Kidney epithelial cell (primary cell): ENCODE results near the gene WDR90. TPM values are rescaled to one million over a fixed set of nuclear protein-coding genes. Genes with fewer than 3 reads are reported as not detected.

Experiments
- DNase-seq: peaks from one replicate; pipeline ENCODE4 v3.0.0-alpha.2; 2010; ENCODE audit warnings: low read depth
- H3K27me3 ChIP-seq: 2 replicates; pipeline ENCODE4 v1.6.0; 2011; ENCODE audit warnings: low read length; ENCODE audit not compliant: control insufficient read depth, insufficient read depth
- H3K36me3 ChIP-seq: 2 replicates; pipeline ENCODE4 v1.5.1; 2011; ENCODE audit warnings: low read length; ENCODE audit not compliant: control insufficient read depth, insufficient read depth
- H3K4me3 ChIP-seq: 2 replicates; pipeline ENCODE4 v1.5.1; 2011; ENCODE audit warnings: low read depth, mild to moderate bottlenecking, control low read depth, low read length
- total RNA-seq: library from RNA; depleted of rRNA; stranded (reverse); fragments of >200 nt; gene quantifications from 2 replicates; pipeline ENCODE4 v1.2.3, GENCODE V29; 2015
- TF ChIP-seq, protein P1 (sequence below): IDR thresholded peaks from 2 replicates; pipeline ENCODE4 v1.5.1; 2011; ENCODE audit warnings: mild to moderate bottlenecking, moderate library complexity, low read length, control low read depth, inconsistent platforms; ENCODE audit not compliant: insufficient read depth, poor library complexity, severe bottlenecking

WDR90 gene
- total RNA-seq, 1 donor from 2014 or later: 17.0 TPM

DNA sequence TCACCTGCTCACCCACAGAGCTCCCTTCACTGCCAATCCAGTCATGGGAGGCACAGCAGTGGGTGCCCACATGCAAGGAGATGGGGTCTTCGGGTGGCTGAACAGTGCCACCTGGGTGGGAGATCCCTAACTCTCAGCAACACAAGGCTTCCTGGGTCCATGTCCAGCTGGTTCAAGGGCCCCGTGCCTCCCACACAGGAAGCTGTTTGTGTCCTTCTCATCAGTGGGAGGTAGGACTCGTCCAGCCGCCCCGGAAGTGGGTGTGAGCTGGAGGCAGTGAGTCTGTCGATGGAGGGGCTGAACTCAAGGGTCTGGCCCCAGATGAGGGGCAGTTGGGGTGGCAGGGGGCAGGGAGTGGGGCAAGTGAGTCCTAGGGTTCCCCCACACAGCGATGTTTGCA lies 54.9 kb downstream of the WDR90 start:
- Histone ChIP-seq H3K4me3 (no peak overlapping the region), H3K36me3 (no peaks in the 10 kb centered on the region), H3K27me3 (peaks cover 95% of the 10 kb centered on the region)
- TF ChIP-seq, protein P1, sequence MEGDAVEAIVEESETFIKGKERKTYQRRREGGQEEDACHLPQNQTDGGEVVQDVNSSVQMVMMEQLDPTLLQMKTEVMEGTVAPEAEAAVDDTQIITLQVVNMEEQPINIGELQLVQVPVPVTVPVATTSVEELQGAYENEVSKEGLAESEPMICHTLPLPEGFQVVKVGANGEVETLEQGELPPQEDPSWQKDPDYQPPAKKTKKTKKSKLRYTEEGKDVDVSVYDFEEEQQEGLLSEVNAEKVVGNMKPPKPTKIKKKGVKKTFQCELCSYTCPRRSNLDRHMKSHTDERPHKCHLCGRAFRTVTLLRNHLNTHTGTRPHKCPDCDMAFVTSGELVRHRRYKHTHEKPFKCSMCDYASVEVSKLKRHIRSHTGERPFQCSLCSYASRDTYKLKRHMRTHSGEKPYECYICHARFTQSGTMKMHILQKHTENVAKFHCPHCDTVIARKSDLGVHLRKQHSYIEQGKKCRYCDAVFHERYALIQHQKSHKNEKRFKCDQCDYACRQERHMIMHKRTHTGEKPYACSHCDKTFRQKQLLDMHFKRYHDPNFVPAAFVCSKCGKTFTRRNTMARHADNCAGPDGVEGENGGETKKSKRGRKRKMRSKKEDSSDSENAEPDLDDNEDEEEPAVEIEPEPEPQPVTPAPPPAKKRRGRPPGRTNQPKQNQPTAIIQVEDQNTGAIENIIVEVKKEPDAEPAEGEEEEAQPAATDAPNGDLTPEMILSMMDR: no peak
- no peak for DNase-seq

DNA sequence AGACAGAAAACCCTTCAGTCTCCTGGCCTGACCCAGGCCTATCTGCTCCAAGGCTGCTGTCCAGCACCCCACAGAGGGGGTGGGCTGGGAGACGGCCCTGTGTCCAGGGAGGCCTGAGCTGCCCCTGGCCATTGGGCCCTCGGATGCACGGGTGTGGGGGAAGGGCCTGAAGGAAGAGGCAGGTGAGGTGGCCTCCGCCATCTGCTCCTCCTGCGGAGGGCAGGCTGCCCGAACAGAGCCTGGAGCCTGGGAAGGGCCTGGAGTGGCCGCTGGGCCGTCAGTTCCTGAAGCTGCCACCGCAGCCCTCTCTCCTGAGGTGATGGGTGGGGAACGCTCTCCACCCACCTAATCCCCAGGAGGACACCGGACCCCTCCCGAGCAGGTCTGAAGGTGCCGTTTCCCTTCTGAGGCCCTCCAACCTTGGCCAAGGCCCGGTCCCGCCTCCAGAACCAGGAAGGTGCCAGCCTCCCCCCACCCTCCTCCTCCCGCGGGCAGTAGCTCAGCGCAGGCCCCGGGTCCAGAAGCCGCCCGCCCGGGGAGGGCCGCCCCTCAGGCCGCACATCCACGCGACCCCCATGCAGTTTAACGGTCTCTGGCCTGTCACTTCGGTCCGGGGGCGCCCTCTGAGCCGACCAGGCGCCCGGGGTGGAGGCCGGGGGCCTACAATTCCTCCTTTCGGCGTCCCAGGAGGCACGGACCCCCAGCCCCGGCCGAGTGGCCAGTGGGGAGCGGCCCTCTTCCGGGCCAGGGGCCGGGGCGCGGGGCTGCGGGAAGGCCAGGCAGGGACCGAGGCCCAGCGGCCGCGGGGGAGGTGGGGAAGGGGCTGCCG lies 55.6 kb downstream of the WDR90 start:
- TF ChIP-seq, protein P1: no peak
- no peaks in the 10 kb centered on the region for H3K36me3 ChIP-seq
- H3K27me3 ChIP-seq: peaks cover 95% of the 10 kb centered on the region
- H3K4me3 ChIP-seq: no peak overlapping the region
- no peak for DNase-seq

DNA sequence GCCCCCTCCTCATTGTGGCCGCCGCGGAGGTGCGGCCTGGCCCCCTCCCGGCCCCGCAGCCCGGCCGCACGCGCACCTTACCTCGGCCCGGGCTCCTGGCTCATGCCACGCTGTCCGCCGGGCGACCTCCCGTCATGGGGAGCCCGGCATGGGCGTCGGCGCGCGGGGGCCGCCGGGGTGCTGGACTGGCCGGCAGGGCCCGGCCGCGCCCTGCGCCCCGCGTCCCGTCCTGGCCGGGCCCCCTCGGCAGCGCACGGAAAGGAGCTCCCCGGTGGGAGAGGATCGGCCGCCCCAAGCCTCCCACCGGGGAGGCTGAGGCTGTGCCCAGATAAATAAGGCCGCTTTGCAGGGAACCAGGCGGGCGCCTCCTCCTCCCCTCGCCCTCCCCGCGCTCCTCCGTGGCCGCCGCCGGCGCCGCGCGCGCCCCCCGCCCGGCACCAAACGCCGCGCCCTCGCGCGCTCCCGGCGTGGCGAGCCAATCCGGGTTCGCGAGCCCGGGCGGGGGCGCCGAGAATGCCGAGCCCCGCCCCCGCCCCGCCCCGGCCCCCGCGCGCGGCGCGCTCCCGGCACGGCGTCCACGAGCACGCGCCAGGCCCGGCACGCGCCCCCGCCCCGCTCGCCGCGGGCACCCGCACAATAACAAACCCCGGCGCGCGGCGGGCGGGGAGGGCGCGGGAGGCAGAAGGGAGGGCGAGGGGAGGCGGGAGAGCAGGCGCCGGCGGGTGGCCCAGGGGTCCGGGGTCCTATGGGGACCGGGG lies 56.4 kb downstream of the WDR90 start, which contains the start of gene FBXL16:
Gene FBXL16, minus strand, starts transcription at position 371 of the 758 bp plus-strand sequence. CDS start 8,396 bp downstream, outside the sequence.
- DNase-seq: no peak
- Histone ChIP-seq H3K27me3 (peaks cover 95% of the 10 kb centered on the region), H3K4me3 (no peak within 1 kb of the TSS), H3K36me3 (no peaks in the 10 kb centered on the region)
- TF ChIP-seq, protein P1: no peak

DNA sequence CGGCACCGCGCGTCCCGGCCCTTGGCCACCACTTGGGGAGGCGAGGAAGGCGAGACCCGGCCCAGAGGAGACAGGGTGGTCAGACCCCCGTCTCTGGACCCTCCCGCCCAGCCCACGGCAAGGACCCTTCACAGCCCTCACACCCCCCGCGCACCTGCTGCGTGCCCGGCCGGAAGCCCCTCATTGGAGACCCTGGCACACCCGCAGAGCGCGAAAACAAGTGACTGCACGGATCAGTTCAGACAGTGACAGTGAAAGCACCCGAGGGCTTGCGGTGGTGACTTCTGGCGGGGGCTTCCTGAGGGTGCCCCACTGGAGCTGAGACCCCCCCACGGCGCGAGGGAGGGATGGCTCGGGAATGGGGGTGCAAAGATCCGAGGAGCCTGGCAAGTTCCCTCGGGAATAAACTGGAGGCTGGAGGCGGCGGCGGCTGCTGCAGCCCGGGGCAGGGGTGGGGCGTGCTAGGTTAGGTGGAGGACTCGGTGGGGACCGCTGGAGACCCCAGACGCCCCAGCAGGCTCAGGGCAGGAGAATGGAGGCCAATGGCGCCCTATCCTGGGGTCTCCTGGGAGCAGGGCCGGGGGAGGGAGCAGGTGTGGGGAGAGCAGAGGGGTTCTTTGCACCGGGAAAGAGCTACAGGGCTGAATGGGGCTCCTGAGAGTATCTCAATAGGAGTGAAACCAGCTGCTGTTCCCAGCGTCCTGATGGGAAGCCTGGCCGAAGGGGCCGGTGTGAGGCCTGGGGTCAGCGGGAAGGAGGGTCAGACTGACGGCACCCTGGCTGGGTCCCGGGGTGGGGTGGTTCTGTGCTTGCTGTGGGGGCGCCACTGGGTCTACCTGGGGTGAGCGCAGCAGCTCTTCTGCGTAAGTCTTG lies 57.3 kb downstream of the WDR90 start:
- Histone ChIP-seq H3K27me3 (peaks cover 95% of the 10 kb centered on the region), H3K4me3 (no peak overlapping the region), H3K36me3 (no peaks in the 10 kb centered on the region)
- TF ChIP-seq, protein P1: no peak
- no peak for DNase-seq

DNA sequence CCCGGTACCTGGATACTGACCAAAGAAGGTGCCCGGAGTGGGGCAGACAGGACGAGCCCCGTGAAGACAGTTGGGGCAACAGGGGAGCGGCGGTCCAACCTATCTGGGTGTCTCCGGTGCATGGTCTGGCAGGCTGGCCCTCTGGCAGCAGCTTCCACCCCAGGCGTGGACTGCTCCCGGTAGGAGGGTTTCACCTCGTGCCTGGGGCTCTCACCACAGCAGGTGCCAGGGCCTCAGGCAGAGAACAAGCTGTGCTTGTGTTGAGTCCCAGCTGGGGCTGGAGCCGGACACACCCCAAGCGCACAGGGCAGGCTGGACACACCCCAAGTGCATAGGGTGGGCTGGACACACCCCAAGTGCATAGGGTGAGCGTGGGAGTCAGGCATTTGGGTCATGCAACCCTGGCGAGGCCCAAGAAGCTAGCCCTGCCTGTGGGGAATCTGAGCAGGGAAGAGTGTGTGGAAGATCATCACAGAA lies 57.9 kb downstream of the WDR90 start:
- Histone ChIP-seq H3K27me3 (peaks cover 88% of the 10 kb centered on the region), H3K36me3 (no peaks in the 10 kb centered on the region), H3K4me3 (no peak overlapping the region)
- no peak for DNase-seq
- TF ChIP-seq, protein P1: no peak
